M059J (cell line): ENCODE data around the gene NUDT7. TPM values are rescaled to one million over a fixed set of nuclear protein-coding genes. Genes with fewer than 3 reads are reported as not detected.

Source experiments
- DNase-seq: peaks from one replicate; pipeline ENCODE4 v3.0.0-alpha.2; 2012; ENCODE audit warnings: low read depth
- total RNA-seq: library from RNA; depleted of rRNA; stranded (reverse); fragments of >200 nt; shearing (Covaris generic); gene quantifications from 2 replicates; pipeline ENCODE4 v1.2.3, GENCODE V29; 2014; rRNA removed

Gene NUDT7
- 5.1 and 8.9 TPM in 2 replicates for total RNA-seq

DNA sequence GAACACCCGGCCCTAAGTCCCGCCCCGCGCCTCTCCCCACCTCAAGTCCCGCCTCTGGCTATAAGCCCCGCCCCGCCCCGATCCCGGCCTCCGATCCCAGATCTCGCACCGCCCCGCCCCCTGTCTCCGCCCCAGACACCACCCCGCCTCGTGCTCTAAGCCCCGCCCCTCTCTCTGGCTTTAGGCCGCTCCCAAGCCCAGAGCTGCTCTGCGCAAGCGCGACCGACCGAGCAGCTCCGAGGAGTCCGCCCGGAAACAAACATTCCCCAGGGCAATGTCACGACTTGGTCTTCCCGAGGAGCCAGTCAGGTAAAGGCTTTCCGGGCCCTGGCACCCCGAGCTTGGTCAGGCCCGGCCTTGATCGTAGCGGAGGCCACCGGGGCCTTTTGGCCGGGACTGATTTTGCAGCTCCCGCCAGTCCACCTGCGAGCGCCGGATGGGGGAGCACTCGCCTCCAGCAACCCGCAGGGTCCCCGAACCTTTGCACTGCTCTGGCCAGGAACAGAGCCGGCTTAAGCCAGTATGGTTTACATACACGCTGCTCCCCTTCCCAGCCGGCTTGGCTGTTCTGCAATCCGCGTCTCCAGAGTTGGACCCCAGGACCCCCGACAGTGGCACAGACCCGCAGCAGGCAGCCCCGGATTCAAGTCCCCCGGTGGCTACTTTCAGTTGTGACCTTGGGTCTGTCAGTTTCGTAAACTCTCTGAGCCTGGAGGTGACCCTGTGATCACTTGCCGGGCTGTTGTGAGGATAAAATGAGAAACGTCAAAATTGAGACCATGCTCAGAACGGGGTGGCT, at the start of gene NUDT7:
TSS of gene NUDT7 (plus strand) at position 206 of the 799 bp plus-strand sequence. CDS start at position 275, 69 bp downstream.
- peak; percentile 95 for DNase-seq

DNA sequence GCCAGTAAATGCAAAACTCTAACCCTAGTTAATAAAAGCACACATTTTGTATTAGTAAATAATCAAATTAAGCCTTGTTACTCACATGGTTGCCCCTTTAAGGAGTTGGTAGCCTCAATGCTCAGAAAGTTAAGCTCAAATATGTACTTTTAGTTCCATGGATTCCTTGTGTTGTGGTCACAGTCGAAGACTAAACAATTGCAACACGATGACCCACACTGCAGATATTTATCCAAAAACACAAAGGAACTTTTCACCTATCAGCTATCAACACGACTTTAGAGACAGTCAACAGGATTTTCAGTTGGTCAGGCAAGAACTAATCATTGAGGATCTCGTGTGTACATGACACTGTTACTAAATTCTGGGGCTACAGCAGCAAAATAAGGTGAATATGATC, 47.4 kb upstream of the NUDT7 start:
- DNase-seq = peak; percentile 44

DNA sequence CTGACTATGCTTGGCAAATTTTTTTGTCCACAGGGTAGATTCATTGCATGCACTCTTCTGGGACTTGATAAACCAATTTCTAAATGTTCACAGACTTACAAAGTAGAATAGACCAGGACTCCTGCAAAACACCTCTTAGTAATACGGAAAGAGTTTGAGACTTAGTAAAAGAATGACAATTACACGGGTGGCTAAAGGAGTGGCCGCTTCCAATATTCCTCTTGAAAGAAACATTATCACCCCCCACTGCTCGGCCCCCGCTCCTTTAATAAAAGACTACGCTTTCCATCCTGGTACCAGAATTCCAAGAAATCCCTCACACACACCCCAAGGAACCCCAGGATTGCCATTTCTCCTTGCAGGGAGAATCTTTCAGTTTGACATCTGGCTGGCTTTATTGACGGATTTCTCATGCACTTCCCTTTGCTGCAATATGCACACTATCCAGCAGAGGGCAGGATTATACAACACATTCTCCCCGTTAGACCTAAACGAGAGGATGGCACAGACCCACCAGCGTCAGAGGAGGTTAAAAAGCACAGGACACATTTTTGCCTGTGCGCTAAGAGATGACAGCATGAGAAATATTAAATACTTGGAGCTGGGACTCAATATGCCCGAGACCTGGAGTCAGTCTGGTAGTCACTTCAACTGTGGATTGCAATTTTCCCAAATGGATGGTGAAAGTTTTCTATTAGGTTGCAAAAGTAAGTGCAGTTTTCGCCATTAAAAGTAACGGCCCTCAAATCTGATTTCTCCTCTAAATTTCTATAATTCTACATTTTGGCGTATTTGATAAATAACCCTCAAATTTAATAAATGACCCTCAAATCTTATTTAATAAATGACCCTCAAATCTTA, 46.6 kb upstream of the NUDT7 start:
- DNase-seq = peak; percentile 72

DNA sequence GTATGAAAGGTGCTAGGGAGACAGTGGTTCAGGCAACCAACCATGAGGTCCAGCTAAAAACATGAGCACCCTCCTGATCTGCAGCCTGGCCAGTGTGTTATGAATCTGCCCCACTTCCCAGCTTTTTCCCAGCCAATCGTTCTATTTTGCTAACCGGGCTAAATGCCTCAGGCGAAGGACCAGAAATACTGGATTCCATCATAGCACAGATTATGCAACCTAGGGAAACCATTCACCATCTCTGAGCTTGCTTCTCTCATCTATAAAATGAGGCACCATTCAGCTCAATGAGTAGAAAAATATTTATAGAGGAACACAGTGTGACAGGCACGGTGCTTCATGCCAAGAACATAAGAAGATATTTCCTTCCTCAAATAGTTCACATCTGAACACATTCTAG, 45.2 kb upstream of the NUDT7 start:
- DNase-seq = no peak

DNA sequence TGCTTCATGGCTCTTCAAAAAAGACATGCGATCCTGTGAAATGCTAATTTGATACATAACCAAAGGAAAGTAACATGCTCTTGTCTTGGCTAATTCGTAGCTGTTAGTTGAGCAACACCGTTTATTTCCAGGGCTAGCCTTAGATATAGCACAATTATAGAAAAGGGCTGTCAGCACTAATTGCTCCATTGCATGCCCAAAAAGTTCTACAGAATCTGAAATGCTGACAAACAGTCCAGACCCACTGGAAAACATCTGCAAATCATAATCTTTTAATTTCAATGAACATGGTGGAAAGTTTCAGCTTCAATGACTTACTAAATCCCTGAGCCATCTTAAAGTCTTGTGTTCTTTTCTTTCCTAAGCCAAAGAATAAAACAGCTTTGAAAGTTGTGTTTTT, 42.9 kb upstream of the NUDT7 start:
- DNase-seq = no peak

DNA sequence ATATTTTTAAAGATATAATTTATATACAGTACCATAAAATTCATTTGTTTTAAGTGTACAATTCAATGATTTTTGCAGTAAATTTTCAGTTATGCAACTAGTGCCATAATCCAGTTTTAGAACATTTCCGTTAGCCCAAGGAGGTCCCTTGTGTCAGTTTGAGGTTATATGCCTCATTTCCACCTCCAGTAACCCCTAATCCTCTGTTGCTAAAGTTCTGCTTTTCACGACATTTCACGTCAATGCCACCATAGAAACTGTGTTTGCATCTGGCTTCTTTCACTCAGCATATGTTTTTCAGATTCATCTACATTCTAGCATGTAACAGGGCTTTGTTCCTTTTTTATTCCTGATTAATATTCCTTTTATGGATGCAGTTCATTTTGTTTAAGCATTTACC, 42.4 kb upstream of the NUDT7 start:
- DNase-seq = no peak

DNA sequence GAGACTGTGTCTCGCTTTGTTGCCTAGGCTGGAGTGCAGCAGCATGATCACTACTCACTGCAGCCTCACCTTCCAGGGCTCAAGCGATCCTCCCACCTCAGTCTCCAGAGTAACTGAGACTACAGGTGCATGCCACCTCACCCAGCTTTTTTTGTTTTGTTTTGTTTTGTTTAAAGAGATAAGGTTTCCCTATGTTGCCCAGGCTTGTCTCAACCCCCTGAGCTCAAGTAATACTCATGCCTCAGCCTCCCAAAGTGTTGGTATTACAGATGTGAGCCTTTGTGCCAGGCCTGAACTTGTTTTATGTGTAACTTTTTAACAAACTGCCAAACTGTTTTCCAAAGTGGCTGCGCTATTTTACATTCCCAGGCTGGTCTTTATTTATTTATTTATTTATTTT, 41.8 kb upstream of the NUDT7 start:
- DNase-seq = no peak

DNA sequence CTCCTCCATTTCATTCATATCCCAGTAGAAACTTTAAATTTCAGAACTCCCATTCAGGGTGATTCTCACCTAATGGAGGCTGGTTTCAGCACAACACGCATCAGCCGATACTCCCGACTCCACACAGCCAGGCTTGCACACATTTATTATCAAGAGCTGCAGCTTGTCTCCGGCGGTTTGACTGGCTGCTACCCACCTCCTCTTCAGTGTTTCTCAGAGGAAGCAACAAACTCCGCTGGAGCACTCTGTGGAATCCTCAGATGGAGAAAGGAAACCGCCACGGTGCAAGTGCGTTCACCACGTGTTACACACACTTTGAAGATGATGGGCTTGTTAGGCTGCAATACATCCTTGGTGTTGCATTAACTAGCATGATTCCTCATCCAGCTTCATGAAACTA, 39.7 kb upstream of the NUDT7 start:
- DNase-seq = no peak

DNA sequence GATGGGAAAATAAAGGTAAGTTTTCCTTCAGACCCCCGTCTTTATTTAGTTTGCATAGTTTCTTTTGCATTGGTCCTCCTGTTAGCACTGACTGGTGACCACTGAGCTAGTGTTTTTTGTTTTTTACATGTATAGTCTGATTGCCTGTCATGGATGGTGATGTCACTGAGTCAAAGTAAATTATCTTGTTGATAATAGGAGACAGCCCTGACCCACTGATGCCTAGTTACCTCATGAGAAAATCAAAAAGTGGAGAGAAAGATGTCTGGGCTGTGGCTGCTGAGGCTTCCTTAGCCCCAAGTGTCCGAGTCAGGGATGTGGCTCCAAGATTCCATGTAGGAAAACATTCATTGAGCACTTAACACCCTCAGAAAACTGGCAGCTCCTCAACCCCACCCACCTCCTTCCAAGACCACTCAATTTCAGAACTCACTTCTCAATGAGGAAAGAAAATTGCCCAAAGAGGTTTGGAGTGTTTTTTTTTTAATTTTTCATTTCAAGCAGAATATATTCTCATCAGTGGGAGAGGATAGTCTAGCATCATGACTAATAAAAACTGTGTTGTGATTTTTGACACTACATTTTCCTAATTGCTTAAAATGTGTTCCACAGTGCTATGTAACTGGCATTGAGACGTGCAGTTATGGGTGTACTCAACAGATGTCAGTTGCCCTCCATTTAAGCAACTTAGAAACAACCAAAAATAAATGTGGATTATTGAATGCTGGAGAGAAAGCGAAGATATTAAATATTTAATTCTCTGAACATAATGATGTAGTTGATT, 38.7 kb upstream of the NUDT7 start:
- no peak for DNase-seq

DNA sequence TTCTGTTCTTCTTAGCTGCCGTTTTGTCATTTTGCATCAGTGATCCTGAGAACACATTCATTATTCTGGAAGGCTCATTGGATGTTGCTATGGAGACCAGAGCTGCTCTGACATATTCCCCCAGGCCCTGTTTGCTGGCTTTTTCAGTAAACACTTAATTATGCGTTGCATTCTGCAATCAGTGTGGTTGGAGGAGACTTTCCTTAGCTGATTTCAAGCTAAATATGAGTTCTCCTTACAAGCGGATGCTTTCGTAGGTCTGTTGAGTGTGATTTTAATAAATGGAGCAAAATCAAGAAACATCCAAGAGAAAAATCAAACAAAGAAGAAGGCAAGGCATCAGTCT, 38.2 kb upstream of the NUDT7 start:
- no peak for DNase-seq

DNA sequence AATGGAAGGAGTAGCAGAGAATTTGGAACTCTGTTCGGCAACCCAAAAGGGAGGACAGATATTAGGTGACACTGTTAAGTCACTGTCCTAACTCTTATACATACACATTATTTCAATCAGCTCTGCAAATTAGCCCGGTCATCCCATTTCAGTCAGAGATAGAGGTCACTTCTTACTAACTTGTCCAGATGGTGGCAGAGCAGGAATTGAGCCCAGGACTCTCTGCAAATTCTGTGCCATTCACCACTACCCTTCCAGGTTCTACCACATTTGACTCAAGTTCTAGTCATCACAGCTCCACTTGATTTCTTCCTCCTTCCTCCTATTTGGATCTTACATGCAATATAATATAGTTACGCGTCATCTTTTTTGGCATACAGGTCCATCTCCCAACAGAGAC, 35.9 kb upstream of the NUDT7 start:
- peak; percentile 8 for DNase-seq

DNA sequence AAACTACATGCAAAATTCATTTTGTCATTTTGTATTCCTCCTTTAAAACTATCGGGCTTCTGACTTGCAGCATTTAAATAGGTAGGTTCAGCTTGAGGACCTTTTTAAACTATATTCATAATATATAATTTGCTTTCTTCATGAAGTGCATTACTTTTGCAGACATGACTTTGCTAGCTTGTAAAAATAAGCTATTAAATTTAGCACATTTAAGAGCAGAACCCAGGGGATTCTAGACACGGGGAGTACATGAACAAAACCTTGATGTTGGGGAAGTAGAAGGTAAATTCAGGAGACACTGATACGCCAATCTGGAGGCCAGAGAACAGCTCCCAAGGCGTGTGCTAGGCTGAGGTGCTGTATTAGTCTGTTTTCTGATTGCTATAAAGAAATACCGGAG, 32.3 kb upstream of the NUDT7 start:
- DNase-seq = no peak

DNA sequence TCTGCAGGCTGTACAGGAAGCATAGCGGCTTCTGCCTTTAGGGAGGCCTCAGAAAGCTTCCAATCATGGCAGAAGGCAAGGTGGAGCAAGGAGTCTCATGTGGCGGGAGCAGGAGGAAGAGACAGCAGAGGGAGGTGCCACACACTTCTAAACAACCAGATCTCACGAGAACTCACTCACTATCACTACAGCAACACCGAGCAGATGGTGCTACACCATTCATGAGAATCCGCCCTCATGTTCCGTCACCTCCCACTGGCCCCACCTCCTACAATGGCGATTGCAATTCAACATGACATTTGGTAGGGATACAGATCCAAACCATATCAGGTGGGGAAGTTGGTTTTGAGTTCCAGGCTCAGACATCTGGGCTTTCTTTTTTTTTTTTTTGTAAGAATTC, 31.9 kb upstream of the NUDT7 start:
- DNase-seq = no peak

DNA sequence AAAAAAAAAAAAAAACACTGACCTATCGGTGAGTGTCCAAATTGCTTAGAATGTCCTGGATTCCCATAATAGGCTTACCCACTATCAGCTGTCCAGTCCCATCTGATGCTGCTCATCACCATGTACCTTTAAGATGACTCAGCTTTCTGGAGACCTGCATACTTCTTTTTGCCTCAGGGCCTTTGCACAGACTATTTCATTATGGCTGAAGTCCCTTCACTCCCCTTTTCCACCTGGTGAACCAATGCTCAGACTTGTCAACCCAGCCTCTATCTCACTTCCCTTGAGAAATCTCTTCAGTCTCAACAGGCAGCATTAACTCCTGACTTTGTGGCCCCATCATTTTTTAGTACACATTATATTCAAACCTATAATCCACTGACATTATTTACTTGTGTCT, 29.7 kb upstream of the NUDT7 start:
- no peak for DNase-seq

DNA sequence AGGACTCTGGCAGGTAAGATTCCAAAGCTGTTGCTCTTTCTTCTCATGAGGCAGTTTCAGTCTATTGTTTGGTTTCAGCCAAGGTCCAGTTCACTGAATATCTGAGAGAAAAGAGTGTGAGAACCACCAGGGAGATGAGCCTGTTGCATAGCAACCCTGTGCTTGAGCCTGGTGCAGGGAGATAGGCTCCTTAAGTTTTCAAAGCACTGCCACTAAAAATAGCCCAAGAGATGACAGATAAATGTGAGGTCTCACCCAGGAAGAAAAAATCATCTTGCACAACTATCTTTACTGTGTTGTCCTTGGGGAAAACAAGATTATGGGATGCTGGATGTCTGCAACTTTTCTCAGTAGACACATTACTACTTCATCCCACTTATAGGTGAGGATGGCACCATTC, 26.2 kb upstream of the NUDT7 start:
- no peak for DNase-seq

DNA sequence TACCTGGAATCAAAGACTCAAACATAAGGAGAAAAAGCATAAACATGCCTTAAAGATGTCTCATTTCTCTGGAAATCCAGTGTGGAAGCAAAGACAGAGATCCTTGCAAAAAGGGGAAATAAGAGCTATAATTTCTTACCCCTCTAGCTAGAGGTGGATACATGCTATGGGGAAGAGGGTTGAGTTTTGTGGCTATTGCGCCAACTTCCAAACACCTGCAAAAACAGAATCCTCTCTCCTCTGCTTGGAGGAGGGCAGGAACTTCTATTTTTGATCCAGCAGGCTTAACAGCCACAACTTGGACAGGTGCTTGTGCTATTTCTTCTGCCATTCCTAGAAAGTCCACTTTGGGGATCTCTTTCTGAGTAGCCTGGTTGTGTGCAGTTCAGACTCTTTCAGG, 21.5 kb upstream of the NUDT7 start:
- DNase-seq = no peak

DNA sequence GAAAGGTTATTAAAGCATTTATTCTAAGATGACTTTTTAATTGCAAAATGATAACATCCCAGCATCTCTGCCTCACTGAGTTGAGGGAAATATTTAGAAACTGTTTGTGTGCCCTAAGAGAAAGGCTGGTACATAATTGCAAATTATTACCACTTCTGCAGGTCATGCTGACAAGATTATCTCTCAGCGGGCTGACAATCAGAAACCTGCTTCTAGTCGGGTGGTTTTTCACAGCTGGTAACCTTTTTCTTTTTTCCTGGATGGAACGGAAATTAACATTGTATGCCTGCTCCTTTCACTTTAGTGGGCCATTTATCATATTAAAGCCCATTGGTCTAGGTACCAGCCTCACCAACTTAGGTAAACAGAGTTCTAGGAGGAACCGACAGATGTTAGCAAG, 17.0 kb upstream of the NUDT7 start:
- no peak for DNase-seq

DNA sequence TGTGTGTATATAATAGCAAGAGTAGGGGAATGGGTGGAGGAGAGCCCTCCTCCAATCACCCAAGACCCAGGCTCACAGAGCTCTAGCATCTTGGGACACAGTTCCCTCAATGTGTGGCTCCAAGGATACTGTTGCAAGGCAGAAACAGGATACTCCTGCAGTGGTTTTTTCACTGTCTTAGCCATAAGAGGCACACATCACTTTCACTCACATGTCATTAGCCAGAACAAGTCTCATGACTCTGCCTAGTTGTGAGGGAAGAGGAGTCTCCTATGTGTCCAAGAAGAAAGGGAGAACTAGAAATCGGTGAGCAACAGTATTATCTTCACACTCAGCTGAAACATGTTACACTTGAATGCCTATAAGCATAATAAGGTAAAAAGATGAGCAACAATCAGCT, 11.1 kb upstream of the NUDT7 start:
- DNase-seq = peak; percentile 4

DNA sequence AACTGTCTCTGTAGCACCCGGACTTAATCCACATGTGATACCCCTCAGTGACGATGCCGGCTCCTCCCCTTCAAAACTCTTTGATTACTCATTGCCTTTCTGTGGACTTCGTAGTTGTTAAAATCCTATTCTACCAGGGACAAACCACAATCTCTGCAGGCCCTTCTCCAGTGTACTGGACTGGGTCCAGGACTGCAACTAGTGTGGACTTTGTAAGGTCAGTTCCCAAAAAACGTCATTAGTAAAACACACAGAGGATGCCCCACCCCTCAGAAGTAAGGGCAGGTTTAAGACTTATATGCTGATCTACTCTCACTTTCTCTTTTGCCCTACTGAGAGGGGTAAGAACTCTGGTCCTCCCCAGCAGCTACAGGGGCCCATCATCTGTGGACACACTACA, 10.5 kb upstream of the NUDT7 start:
- peak; percentile 56 for DNase-seq

DNA sequence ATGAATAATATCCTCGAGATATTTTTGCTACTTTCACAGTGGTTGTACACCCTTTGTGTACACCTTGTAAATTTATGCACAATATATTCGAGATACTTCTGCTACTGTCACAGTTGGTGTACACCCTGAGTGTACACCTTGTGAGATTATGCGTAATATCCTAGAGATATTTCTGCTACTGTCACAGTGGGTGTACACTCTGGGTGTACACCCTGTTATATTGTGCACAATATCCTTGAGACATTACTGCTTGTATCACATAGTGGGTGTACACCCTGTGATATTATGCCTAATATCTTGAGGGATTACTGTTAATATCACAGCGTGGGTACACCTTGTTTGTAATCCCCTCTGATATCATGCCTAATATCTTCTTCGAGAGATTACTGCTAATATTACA, 7.2 kb upstream of the NUDT7 start:
- no peak for DNase-seq

DNA sequence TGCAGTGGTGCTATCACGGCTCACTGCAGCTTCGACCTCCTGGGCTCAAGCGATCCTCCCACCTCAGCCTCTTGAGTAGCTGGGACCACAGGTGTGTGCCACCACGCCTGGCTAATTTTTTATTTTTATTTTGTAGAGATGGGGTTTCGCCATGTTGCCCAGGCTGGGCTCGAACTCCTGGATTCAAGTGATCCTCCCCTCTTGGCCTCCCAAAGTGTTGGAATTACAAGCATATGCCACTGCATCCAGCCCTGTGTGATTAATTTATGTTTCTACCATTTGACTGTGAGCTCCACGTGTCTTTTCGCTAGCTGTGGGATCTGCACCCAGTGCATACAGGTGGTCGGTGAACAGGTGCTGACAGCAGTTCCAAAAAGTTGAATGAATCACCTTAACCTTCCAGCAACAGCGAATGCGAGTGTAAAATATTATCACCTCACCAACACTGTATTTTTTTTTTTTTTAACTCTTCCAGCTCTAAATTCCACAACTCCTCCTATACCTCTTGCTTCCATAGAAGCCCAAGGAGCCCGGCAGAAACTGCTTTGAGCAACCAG, 484 bp upstream of the NUDT7 start:
- DNase-seq = no peak

DNA sequence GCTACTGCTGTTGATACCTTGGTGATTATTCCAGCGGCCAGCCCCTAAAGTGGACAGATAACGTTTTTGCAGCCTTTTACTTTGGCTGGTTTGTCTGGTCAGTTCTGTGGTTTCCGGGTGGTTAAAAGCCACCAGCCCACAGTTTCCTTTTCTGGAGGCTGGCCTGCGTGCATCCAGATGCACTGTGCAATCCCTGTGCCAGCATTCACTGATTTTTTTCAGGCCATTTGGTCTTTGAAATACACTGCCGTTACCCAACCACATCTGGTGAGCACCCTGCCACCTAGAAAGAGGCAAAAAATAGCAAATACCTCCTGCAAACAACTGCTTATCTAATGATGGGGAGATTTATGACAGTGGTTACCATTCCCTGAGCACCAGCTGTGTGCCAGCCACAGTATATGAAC, 797 bp downstream of the NUDT7 start:
- DNase-seq = peak; percentile 77
